Brain pericyte (primary cell): ENCODE results near the gene EFNA5.
"Not testable (repeated sequence)": the region's sequence is repeated elsewhere in the genome, so short reads cannot be mapped to it uniquely, and the experiment has no call there.

Source experiments
- DNase-seq: peaks from one replicate; pipeline ENCODE4 v3.0.0-alpha.2; 2012; ENCODE audit warnings: low read depth, low spot score

Gene EFNA5

GRCh38 chr5:107459605-107460004 is 211.1 kb downstream of the EFNA5 start:
- DNase-seq = no peak

- DNase-seq = no peak
Observed at GRCh38 chr5:107458322-107458721, 212.4 kb downstream of the EFNA5 start.

GRCh38 chr5:107457881-107458280 is 212.9 kb downstream of the EFNA5 start:
- no peak for DNase-seq

GRCh38 chr5:107457138-107457537 is 213.6 kb downstream of the EFNA5 start:
- DNase-seq = no peak

- DNase-seq = no peak
Observed at GRCh38 chr5:107456281-107456715, 214.4 kb downstream of the EFNA5 start.

GRCh38 chr5:107455111-107455544 is 215.6 kb downstream of the EFNA5 start:
- DNase-seq = no peak

- not testable (repeated sequence) for DNase-seq
Observed at GRCh38 chr5:107451827-107452226, 218.9 kb downstream of the EFNA5 start.

GRCh38 chr5:107451028-107451427 is 219.7 kb downstream of the EFNA5 start:
- no peak for DNase-seq

GRCh38 chr5:107450531-107450930 is 220.2 kb downstream of the EFNA5 start:
- no peak for DNase-seq

GRCh38 chr5:107449369-107449768 is 221.4 kb downstream of the EFNA5 start:
- DNase-seq = no peak

GRCh38 chr5:107447587-107447986 is 223.2 kb downstream of the EFNA5 start:
- no peak for DNase-seq

GRCh38 chr5:107446972-107447371 is 223.8 kb downstream of the EFNA5 start:
- no peak for DNase-seq

- no peak for DNase-seq
Observed at GRCh38 chr5:107444300-107444699, 226.4 kb downstream of the EFNA5 start.

- DNase-seq = no peak
Observed at GRCh38 chr5:107443897-107444296, 226.8 kb downstream of the EFNA5 start.

- DNase-seq = no peak
Observed at GRCh38 chr5:107442452-107442851, 228.3 kb downstream of the EFNA5 start.

GRCh38 chr5:107439832-107440231 is 230.9 kb downstream of the EFNA5 start:
- no peak for DNase-seq

- DNase-seq = no peak
Observed at GRCh38 chr5:107437986-107438510, 232.7 kb downstream of the EFNA5 start.

- DNase-seq = no peak
Observed at GRCh38 chr5:107437154-107437553, 233.6 kb downstream of the EFNA5 start.

GRCh38 chr5:107436201-107436600 is 234.5 kb downstream of the EFNA5 start:
- DNase-seq = no peak

- DNase-seq = no peak
Observed at GRCh38 chr5:107435061-107435460, 235.7 kb downstream of the EFNA5 start.

- not testable (repeated sequence) for DNase-seq
Observed at GRCh38 chr5:107433646-107434045, 237.1 kb downstream of the EFNA5 start.

- DNase-seq = no peak
Observed at GRCh38 chr5:107431998-107432397, 238.7 kb downstream of the EFNA5 start.

GRCh38 chr5:107431536-107431935 is 239.2 kb downstream of the EFNA5 start:
- DNase-seq = no peak

GRCh38 chr5:107430071-107430625 is 240.6 kb downstream of the EFNA5 start:
- DNase-seq = no peak
